GM12878 (cell line): ENCODE measurements around the gene FBXO7.

Source experiments
- CREM ChIP-seq: IDR thresholded peaks from 2 replicates; pipeline ENCODE4 v1.6.1; 2014; ENCODE audit warnings: antibody characterized with exemption, low read depth
- CTCF ChIP-seq, 3 experiments: IDR thresholded peaks in 2 of 3; conservative IDR thresholded peaks in 1 of 3; 2 replicates each; pipeline ENCODE4 v1.5.1; 2011; ENCODE audit warnings: low read depth in 3 of 3, low read length in 3 of 3, mild to moderate bottlenecking in 3 of 3, control low read depth in 2 of 3, moderate library complexity in 2 of 3, inconsistent platforms in 1 of 3, mixed read lengths in 1 of 3; ENCODE audit not compliant: control insufficient read depth in 2 of 3, insufficient read depth in 1 of 3; ENCODE audit errors: extremely low read depth in 1 of 3
- PBX3 ChIP-seq: IDR thresholded peaks from 2 replicates; pipeline ENCODE4 v1.6.1; 2011; ENCODE audit warnings: mild to moderate bottlenecking, low read depth, low read length, moderate library complexity; ENCODE audit not compliant: insufficient replicate concordance
- POLR2AphosphoS5 ChIP-seq: IDR thresholded peaks from 2 replicates; pipeline ENCODE4 v1.6.1; 2011; ENCODE audit warnings: mild to moderate bottlenecking, low read length, inconsistent platforms
- RAD21 ChIP-seq: IDR thresholded peaks from 2 replicates; pipeline ENCODE4 v1.6.1; 2011; ENCODE audit warnings: mild to moderate bottlenecking, low read depth, low read length, moderate library complexity; ENCODE audit not compliant: insufficient read depth

- TF ChIP-seq CTCF (IDR thresholded peaks at IDR 0.05 in 2 of 3, conservative IDR thresholded peaks at IDR 0.05 in 1 of 3; ENCODE audit: control insufficient read depth in 2 of 3, extremely low read depth in 1 of 3, insufficient read depth in 1 of 3, low read depth in 3 of 3, low read length in 3 of 3) (no peak), RAD21 (no peak), CREM (no peak), PBX3 (no peak), POLR2AphosphoS5 (no peak)
Observed at GRCh38 chr22:32535531-32536190, 61.0 kb downstream of the FBXO7 start.
